Activated T-cell treated with anti-CD3 and anti-CD28 coated beads, Interleukin-2, amount 50 U/mL, for 1 hour (primary cell): ENCODE results near the gene ZMYND8.
A peak's percentile ranks its signal among the peaks of the same experiment; 100 is the strongest.
"Not testable (repeated sequence)": the region's sequence is repeated elsewhere in the genome, so short reads cannot be mapped to it uniquely, and the experiment has no call there.

Experiments
- DNase-seq: peaks from one replicate; pipeline ENCODE4 v3.0.0-alpha.2; 2020

The ZMYND8 gene

DNA sequence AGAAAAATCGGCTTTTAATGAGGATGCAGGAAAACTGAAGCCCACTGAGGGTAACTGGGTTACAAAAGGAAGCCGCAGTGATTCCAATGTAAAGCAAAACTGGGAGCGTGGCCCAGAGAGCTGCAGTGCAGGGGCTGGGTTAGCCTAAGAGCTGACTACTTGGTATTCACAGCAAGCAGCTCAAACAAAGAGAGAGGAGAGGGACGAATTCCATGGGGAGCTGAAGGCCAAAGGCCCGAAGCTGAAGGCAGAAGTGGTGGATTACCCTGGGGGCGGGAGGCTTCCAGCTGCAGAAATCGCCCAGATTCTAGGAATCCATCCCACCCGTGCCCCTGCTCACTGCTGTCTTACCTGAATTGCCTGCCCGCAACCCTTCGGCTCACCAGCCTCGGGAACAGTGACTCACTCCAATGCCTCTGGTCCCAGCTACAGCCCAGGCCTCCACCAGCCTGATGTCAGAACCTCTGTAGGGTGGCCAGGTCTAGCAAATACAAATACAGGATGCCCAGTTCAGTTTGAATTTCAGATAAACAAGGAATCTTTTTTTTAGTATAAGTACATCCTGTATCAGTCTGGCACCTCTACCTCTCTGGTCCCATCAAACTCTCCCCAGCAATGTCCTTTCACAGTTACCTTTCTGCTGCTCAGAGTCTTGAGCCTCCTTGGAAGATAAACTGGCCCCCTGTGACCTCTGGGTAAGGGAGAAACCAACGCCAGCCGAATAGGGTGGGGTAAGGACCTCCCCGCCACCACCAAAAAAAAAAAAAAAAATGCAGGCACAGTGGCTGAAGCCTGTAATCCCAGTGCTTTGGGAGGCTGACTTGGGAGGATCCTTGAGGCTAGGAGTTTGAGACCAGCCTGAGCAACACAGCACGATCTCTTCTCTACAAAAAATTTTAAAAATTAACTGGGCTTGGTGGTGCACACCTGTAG, 14.6 kb upstream of the ZMYND8 start:
- DNase-seq, result no peak

DNA sequence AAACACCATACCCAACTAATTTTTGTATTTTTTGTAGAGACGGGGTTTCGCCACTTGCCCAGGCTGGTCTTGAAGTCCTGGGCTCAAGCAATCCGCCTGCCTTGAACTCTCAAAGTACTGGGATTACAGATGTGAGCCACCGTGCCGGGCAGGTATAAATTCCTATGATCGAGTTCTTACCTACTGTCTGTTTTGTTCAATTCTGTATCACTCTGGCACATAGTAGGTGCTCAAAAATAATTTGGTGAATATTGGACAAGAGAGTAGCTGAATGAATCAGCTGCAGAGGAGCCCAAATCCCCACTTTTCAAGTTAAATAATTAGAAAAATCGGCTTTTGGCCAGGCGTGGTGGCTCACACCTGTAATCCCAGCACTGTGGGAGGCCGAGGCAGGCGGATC, 13.7 kb upstream of the ZMYND8 start:
- DNase-seq, result no peak

DNA sequence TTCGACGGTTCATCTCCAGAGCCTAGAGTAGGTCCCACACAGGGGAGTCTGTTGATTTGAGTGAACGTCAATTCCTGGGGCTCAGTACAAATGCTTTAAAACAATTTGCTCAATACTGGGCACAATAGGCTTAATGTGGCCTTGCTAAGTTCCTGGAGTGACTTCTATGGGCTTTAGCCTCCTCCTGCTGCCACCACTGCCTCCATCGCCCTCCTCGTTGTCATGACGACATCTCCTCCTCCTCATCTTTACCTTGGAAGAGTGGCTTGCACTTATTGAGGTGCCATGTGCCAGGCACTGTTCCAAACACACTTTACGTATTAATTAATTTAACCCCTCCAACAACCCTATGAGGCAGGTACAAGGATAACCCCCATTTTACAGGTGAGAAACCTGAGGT, 11.8 kb upstream of the ZMYND8 start:
- DNase-seq, result no peak

DNA sequence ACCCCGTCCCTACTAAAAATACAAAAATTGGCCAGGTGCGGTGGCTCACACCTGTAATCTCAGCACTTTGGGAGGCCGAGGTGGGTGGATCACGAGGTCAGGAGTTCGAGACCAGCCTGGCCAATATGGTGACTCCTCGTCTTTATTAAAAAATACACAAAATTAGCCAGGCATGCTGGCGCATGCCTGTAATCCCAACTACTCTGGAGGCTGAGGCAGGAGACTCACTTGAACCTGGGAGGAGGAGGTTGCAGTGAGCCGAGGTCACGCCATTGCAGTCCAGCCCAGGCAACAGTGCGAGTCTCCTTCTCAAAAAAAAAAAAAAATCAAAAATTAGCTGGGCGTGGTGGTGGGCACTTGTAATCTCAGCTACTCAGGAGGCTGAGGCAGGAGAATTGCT, 9.8 kb upstream of the ZMYND8 start:
- DNase-seq, result not testable (repeated sequence)

DNA sequence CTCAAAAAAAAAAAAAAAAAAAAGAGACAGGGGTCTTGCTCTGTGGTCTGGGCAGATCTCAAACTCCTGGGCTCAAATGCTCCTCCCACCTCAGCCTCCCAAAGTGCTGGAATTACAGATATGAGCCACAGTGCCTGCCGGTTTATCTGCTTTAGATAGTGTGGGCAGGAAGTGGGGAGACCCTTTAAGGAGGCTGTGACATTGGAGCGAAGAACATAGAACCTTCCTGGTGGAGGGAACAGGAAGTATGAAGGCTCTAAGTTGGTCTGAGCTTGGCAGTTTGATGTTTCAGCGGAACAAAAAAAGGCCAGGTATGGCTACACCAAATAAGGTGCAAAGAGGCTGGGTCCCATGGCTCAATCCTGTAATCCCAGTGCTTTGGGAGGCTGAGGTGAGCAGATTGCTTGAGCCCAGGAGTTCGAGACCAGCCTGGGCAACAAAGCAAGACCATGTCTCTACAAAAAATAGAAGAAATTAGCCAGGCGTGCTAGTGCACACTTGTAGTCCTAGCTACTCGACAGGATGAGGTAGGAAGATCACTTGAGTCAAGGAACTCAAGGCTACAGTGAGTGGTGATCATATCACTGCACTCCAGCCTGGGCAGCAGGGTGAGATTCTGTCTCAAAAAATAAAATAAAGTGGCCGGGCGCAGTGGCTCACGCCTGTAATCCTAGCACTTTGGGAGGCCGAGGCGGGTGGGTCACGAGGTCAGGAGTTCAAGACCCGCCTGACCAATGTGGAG, 8.7 kb upstream of the ZMYND8 start:
- no peak for DNase-seq

DNA sequence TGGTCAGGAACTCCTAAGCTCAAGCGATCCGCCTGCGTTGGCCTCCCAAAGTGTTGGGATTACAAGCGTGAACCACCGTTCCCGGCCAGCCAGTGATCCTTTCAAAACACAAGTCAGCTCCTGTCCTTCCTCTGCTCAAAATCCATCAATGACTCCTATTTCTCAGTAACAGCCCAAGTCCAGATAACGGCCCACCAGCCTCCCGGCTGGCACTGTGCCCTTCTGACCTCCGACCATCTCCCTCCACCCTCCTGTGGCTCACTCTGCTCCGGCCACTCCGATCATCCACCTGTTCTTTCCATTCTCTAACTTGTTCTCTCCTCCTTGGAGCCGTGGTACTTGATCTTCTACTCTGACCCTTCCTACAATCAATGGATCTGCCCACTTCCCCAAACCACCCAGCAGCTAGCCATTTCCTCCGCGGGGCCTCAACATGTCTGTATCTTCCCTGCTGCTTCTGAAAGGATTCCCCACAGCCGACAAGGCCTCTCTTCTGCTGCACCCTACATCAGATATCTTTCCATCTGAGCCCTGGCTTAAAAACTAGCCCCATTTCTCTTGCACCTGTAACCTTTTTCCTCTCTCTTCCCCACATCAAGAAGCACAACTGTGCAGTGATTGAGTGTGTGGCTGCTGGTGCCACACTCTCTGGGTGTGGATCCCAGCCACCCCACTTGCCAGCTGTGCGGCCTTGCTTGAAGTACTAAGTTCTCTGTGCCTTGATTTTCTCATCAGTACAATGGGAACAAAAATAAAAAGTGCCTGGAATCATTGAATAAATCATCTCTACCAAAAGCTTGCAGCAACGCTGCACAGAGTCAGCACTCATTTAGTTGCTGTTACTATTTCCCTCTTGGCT, 6.1 kb upstream of the ZMYND8 start:
- DNase-seq, result no peak

DNA sequence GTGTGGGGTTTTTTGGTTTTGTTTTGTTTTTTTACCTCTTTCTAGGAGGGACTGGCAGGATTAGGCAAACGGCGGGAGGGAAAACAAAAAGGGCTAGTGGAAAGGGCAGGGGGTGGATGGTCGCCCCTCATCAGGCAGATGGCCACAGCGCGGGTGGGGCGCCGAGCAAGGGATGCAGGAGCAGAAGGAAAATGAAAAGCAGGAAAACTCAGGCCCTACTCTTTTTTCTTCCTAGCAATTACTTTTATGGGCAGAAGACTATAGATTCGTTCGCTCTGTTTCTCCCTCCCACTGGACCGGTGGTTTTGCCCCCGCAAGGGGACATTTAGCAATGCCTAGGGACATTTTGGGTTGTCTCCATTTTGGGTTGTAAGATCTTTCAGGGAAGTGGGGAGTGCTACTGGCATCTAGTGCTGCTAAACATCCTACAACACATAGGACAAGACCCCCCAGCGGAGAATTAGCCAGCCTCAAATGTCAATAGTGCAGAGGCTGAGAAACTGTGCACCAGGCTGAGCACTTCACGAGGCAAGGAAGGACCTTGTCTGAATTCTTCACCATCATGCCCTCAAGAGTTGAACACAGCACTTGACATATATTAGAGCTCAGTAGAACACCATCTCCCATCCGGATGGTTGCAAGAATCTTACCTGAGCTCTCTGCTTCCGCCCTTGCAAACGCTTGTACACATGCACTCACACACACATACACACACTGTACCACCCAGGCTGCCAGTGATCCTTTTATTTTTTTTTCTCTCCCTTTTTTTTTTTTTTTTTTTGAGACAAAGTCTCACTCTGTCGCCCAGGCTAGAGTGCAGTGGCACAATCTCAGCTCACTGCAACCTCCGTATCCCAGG, 4.8 kb upstream of the ZMYND8 start:
- DNase-seq, result no peak

DNA sequence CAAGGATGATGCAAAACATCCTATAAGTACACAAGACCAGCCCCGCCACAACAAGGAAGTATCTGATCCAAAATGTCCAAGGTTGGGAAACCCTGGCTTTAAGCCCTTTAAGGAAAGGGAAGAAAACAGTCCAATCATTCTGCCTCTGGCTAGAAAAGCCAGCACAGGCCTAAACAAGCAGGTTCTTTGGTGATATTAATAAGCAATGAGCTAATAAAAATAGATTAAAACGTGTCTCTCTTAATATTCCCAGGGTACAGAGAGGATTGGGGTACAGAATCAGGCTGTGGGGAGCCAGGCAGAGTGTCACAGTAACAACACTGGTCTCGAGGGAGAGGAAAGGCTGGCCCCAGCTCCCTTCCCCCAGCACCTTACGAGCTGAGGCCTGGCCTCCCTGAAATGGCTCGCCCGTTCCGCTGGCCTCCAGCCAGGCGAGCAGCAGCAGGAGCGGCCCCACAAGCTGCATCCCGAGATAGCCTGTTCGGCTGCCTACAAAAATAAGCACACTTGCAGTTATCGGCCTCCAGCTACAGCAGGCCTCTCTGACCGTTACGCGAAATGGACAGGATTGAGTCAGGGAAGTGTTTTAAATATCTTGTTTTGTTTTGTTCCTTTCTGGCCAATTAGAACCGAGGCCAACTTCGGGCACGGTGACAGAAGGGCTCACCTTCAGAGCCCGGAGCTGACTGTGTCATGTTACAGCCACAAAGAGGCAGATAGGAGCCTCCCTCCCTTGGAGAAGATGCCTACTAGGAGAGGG, 4.0 kb upstream of the ZMYND8 start:
- no peak for DNase-seq

DNA sequence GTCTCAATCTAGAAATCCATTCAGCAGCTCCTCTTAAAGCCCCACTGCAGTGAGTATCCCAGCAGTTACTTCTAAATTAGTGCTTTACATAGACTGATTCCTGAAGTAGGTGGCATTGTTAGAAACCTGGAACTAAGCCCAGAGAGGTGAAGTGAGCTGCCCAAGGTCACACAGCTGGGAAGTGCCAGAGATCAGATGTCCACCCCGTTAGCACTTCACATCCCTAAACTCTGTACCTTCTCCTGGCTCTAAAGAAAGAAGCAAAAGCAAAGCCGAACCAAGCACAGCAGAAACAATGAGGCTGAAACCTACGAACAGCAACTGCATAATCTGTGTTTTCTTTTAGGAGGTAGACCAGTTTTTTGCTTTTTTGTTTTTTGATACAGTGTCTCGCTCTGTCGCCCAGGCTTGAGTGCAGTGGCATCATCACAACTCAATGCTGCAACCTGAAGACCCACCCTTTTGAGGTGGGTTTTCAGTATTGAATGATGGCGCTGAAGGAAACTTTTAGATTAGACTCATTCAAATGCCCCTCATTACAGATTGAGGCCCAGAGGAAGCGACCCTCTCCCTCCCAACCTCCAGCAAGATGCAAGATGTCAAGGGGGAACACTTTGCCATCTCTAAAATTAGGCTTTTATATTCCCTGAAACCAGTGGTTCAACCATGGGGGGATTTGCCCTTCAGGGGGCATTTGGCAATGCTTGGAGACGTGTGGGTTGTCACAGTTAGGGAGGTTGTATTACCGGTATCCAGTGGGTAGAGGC, 3.2 kb upstream of the ZMYND8 start:
- DNase-seq, result no peak

DNA sequence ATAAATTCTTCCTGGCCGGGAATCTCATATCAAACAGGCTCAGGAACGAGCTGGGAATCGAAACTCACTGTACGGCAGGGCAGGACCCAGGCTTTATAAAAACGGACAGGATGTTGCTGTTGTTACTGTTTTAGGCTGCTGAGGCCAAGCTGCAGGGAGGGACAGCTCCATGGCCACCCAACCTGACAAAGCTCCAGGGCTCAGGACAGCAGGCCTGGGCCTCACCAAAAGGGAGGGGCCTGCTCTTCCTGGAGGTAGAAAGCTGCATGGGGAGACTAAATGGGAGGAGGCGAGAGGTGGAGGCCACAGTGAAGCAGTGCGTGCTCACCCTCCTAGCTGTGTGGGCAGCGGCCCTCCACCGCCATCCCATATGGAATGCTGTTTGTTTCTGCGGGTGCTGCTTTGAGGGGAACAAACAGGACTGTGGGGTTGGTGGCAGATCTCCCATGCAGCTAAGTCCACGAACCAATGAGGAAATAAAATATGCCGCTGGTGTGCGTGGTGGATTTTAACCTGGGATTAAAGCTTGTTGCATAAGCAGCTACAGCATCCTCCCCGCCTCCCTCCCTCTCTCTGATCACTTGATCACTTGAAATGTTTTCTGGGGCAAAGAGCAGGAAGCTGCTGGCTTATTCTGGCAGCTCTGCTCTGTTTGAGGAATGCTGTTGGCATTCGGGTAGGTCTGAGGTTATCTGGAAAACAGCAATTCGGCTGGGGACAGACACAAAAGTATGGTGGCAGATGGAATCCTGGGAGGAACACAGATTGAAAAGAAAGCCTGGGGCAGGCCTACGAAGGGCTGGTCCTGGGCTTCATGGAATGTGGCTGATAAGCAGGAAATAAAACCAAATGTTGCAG, 2.4 kb upstream of the ZMYND8 start:
- no peak for DNase-seq

DNA sequence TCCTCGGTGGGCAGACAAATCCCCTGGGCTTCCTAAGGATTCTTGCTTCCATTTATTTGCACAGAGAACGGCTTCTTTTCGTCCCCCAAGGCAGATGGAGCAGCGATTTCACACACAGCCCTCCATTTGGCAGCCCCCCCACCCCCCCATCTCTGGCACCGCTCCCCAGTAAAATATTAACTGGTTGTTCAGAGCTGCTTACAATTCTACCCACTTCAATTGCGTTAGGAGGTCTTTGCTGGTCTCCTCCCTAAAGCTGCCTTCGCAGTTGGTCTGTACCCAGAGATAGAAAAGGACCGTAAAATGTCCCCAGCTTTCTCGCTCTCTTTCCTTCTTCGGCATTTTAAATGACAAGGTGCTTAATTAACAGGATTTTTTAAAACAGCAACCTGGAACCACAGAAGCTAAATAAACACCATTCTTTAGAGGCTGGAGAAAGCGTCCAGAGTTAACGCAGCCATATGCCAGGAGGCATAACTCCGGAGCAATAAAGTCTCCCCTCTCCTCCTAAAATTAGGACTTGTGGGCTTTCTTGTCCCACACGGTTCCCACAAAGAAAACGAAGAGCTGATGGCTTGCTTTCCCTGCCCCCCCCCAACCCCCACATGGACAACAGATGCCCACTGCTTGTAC, 1.7 kb upstream of the ZMYND8 start:
- DNase-seq, result no peak

DNA sequence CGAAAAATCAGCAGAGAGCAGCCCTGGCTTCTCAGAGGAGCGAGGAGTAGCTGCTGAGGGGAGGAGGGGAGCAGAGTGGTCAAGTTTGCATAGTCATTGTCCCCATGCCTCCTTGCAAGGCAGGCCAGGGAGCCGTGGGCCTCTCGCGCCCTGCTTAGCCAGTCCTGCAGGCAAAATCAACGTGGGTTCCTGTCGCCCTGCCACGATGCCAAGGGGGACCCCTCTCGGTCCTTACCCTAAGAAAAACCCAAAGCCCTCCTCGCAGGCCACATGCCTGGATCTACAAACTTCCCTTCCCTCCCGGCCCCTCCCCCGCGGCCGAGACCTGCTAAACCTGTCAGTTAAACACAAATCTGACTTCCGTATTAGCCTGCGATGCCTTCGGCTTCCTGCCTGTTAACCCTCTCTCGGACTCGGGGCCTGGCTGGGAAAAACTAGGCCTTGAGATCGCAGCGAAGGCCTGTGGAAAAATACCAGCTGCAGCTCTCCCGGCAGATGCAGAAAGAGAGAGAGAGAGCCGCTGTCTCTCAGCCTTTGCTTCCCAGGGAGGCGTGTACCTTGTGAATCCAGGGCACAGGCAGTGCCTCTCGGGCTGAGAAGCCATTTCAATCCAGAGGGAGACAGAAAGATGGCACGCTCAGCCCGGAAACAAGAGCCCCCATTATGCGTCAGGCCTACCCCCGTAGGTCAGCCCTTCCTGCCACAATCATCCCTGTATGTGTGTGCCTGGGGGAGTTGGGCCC, 968 bp upstream of the ZMYND8 start:
- peak; percentile 69 for DNase-seq

DNA sequence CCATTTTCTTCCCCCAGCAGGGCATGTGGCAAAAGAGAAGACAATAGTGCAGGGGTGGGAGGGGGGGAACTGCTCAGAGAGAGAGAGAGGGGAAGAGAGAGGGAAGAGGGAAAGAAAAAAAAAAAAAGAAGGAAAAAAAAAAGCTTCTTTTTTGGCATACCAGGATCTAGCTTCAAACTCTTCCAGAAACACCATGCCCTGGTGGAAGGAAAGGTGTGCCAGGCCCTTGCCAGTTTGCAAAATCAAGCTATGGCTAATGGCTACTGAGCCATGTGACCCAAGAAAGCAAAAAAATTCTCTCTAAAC, 326 bp downstream of the ZMYND8 start:
- DNase-seq, result no peak

DNA sequence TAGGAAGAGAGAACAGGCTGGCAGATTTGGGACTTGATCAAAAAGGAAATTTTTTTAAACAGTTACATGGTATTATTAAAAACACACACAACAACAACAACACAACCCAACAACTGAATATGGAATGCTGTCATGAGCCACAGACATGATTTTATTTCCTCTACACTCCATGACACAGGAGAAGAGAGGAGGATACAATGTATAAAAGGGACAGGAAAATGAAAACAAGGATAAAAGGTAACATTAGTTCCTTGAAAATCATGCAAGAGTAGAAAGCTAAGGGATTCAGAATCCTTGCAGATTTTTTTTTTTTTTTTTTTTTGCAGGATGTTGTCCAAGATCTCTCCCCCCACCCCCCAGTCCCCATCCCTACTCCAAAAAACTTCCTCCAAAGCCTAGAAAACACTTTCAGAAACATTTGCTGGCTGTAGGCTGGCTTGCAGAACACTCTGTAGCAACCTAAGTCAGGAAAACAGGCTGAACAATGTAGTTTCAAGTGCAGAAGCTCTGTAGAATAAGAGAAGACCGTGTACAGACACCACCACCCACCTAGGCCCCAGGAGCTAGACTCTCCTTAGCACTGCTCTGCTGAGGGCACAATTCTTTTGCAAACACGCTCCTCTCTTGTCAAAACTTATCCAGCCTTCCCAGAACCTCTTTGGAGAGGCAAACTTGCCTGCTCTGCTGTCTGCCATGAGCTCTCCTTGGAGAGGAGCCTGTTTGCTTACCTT, 845 bp downstream of the ZMYND8 start:
- DNase-seq, result peak; percentile 32

DNA sequence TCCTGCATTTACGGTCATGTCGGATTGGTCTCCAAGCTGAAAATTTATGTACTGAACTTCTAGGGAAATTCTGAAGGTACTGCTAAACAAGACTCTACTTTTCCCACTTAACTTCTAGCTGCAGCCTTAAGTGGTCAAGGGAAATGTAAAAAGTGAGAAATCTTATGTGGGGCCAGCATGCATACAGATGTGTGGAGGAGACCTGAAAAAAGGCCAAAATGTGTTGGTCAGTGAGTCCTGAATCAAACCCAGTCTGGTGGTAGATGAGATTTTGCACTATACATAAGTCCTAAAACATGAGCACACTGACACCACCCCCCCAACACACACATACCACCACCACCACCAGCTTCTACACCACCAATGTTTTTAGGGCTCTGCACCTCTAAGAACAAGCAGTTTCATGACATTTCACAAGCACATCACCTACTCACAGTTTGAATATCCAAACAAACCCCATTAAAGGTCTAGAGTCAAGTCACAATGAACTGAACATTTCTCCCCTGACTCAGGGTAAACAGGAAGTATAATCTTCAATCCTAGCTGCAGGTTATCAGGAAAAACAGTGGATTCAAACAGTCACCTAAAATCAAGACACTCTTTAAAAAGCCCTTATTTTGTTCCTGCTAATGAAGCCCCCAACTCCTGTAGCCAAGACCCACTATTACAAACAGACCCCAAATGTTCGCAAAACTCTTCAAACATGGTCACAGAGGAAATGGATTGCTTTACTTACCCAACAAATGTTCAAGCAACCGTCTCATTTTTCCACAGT, 1.6 kb downstream of the ZMYND8 start:
- DNase-seq, result no peak

DNA sequence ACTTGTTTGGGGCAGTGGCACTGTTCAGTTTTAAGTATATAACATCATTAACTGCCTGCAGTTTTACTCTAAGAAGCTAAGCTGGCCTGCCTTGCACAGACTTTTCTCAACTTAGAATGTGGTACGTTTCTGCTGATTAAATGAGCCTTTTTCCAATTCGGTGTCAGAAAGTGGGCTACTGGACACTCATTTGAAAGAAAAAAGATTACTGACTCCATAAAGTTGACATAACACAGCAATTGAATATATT, 2.1 kb downstream of the ZMYND8 start:
- no peak for DNase-seq

DNA sequence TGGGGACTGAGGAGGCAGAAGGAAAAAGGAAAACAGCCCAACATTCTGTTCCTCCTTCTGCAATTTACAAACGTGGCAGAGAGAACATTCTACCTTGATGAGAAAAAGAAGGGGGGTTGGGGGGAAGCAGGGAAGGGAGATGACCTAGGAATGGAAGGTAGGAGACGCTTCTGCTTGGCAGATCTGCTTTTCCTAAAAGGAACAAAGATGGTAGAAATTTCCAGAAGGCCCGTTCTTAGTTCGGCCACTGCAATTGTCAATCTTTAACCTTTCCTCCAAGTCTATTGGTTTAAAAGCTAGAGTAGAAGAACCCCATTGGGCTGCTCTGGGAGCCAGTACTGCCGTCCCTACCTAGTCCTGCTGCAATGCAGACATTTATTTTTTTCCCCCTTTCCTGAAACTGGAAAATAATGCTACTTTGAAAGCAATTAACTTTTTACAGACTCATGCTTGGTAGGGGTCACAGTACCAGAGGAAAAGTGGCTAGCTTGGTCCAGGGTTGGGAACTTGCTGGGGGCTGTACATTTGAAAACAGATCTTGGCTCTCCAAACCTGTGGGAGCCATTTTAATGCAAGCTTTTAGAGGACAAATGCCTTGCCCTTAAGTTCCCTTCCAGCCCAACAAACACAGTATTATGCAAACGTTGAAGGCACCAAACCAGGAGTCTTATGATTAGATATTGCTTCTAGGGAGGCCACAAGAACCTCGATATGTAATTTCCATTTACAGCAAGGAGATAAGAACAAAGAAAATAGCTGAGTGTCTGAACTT, 2.6 kb downstream of the ZMYND8 start:
- no peak for DNase-seq
